SK-N-SH treated with all-trans-retinoic acid at 6 μM for 48 hours (cell line): ENCODE measurements around the gene GPR45.

Source experiments
- ATAC-seq: fragments of 200-7000 bp; cut with Tn5 transposase; 3 replicates; pipeline ENCODE4 v1.9.1; 2020; ENCODE audit warnings: mild to moderate bottlenecking, moderate library complexity
- BACH2 ChIP-seq: fragments of 250-450 bp; sonication (Bioruptor Pico); IDR thresholded peaks from 2 replicates; pipeline ENCODE4 v1.9.0; 2021; ENCODE audit warnings: mild to moderate bottlenecking, borderline replicate concordance
- CSDC2 ChIP-seq: fragments of 250-450 bp; sonication (Bioruptor Pico); IDR thresholded peaks from 2 replicates; pipeline ENCODE4 v1.5.0; 2020; ENCODE audit warnings: mild to moderate bottlenecking, moderate library complexity
- ESRRG ChIP-seq: fragments of 250-450 bp; sonication (Bioruptor Pico); IDR thresholded peaks from 2 replicates; pipeline ENCODE4 v1.6.1; 2021; ENCODE audit warnings: mild to moderate bottlenecking
- GLIS3 ChIP-seq: fragments of 250-450 bp; sonication (Bioruptor Pico); IDR thresholded peaks from 2 replicates; pipeline ENCODE4 v1.5.0; 2020; ENCODE audit warnings: mild to moderate bottlenecking, moderate library complexity
- ISL1 ChIP-seq: fragments of 250-450 bp; sonication (Bioruptor Pico); IDR thresholded peaks from 2 replicates; pipeline ENCODE4 v2.1.2; 2022; ENCODE audit warnings: mild to moderate bottlenecking, moderate library complexity
- OSR1 ChIP-seq: fragments of 250-450 bp; sonication (Bioruptor Pico); IDR thresholded peaks from 2 replicates; pipeline ENCODE4 v1.8.0; 2022; ENCODE audit warnings: moderate library complexity, mild to moderate bottlenecking, inconsistent platforms
- PPARA ChIP-seq: fragments of 250-450 bp; sonication (Bioruptor Pico); IDR thresholded peaks from 2 replicates; pipeline ENCODE4 v1.5.0; 2020; ENCODE audit warnings: mild to moderate bottlenecking, borderline replicate concordance
- RARB ChIP-seq: fragments of 250-450 bp; sonication (Bioruptor Pico); IDR thresholded peaks from 2 replicates; pipeline ENCODE4 v1.8.0; 2021; ENCODE audit warnings: mild to moderate bottlenecking, moderate library complexity
- SNAI2 ChIP-seq: fragments of 250-450 bp; sonication (Bioruptor Pico); IDR thresholded peaks from 2 replicates; pipeline ENCODE4 v1.5.0; 2020; ENCODE audit warnings: mild to moderate bottlenecking, moderate library complexity
- TCF4 ChIP-seq: fragments of 250-450 bp; sonication (Bioruptor Pico); IDR thresholded peaks from 2 replicates; pipeline ENCODE4 v1.8.0; 2021; ENCODE audit warnings: mild to moderate bottlenecking, moderate library complexity, borderline replicate concordance
- TOX ChIP-seq: fragments of 250-450 bp; sonication (Bioruptor Pico); IDR thresholded peaks from 2 replicates; pipeline ENCODE4 v1.8.0; 2021; ENCODE audit warnings: mild to moderate bottlenecking, moderate library complexity, borderline replicate concordance
- TSHZ2 ChIP-seq: fragments of 250-450 bp; sonication (Bioruptor Pico); IDR thresholded peaks from 2 replicates; pipeline ENCODE4 v1.5.0; 2020; ENCODE audit warnings: mild to moderate bottlenecking, moderate library complexity
- ZFP3 ChIP-seq: fragments of 250-450 bp; sonication (Bioruptor Pico); IDR thresholded peaks from 2 replicates; pipeline ENCODE4 v1.5.0; 2020; ENCODE audit warnings: mild to moderate bottlenecking, moderate library complexity
- ZFP30 ChIP-seq: fragments of 450-650 bp; formaldehyde crosslinking; IDR thresholded peaks from 2 replicates; pipeline ENCODE4 v1.5.0; 2022; ENCODE audit warnings: mild to moderate bottlenecking, moderate library complexity
- ZNF565 ChIP-seq: fragments of 450-650 bp; formaldehyde crosslinking; conservative IDR thresholded peaks from 2 replicates; pipeline ENCODE4 v1.5.0; 2020; ENCODE audit warnings: low read depth, mild to moderate bottlenecking, moderate library complexity
- ZNF70 ChIP-seq: fragments of 450-650 bp; formaldehyde crosslinking; IDR thresholded peaks from 2 replicates; pipeline ENCODE4 v1.5.0; 2020; ENCODE audit warnings: mild to moderate bottlenecking, moderate library complexity
- ZNF8 ChIP-seq: fragments of 450-650 bp; formaldehyde crosslinking; IDR thresholded peaks from 2 replicates; pipeline ENCODE4 v1.5.0; 2020; ENCODE audit warnings: mild to moderate bottlenecking, moderate library complexity
- TF ChIP-seq, protein P1 (sequence below): fragments of 250-450 bp; sonication (Bioruptor Pico); IDR thresholded peaks from 2 replicates; pipeline ENCODE4 v1.8.0; 2021; ENCODE audit warnings: low read depth, mild to moderate bottlenecking, moderate library complexity, borderline replicate concordance
- TF ChIP-seq, protein P2 (sequence below): fragments of 250-450 bp; sonication (Bioruptor Pico); IDR thresholded peaks from 2 replicates; pipeline ENCODE4 v1.5.1; 2020; ENCODE audit warnings: low read depth, mild to moderate bottlenecking, moderate library complexity
- TF ChIP-seq, protein P3 (sequence below): fragments of 250-450 bp; sonication (Bioruptor Pico); IDR thresholded peaks from 2 replicates; pipeline ENCODE4 v1.5.1; 2021; ENCODE audit warnings: mild to moderate bottlenecking, moderate library complexity
- TF ChIP-seq, protein P4 (sequence below): fragments of 250-450 bp; sonication (Bioruptor Pico); IDR thresholded peaks from 2 replicates; pipeline ENCODE4 v1.8.0; 2020; ENCODE audit warnings: mild to moderate bottlenecking, moderate library complexity, borderline replicate concordance

GPR45 gene

GRCh38 chr2:105274046-105274445 is 32.5 kb downstream of the GPR45 start:
- TF ChIP-seq, protein P1, sequence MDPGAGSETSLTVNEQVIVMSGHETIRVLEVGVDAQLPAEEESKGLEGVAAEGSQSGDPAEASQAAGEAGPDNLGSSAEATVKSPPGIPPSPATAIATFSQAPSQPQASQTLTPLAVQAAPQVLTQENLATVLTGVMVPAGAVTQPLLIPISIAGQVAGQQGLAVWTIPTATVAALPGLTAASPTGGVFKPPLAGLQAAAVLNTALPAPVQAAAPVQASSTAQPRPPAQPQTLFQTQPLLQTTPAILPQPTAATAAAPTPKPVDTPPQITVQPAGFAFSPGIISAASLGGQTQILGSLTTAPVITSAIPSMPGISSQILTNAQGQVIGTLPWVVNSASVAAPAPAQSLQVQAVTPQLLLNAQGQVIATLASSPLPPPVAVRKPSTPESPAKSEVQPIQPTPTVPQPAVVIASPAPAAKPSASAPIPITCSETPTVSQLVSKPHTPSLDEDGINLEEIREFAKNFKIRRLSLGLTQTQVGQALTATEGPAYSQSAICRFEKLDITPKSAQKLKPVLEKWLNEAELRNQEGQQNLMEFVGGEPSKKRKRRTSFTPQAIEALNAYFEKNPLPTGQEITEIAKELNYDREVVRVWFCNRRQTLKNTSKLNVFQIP = no peak
- TF ChIP-seq ESRRG (CRISPR knock-in tag) (no peak), ISL1 (CRISPR knock-in tag) (no peak), ZFP3 (CRISPR knock-in tag) (no peak), ZFP30 (CRISPR knock-in tag) (no peak), SNAI2 (CRISPR knock-in tag) (no peak), ZNF70 (CRISPR knock-in tag) (no peak), TSHZ2 (CRISPR knock-in tag) (no peak), ZNF565 (no peak), RARB (CRISPR knock-in tag) (no peak), BACH2 (CRISPR knock-in tag) (no peak), ZNF8 (CRISPR knock-in tag) (no peak), TOX (CRISPR knock-in tag) (no peak), OSR1 (no peak), TCF4 (CRISPR knock-in tag) (no peak), PPARA (CRISPR knock-in tag) (no peak), CSDC2 (CRISPR knock-in tag) (no peak)
- TF ChIP-seq, protein P2, sequence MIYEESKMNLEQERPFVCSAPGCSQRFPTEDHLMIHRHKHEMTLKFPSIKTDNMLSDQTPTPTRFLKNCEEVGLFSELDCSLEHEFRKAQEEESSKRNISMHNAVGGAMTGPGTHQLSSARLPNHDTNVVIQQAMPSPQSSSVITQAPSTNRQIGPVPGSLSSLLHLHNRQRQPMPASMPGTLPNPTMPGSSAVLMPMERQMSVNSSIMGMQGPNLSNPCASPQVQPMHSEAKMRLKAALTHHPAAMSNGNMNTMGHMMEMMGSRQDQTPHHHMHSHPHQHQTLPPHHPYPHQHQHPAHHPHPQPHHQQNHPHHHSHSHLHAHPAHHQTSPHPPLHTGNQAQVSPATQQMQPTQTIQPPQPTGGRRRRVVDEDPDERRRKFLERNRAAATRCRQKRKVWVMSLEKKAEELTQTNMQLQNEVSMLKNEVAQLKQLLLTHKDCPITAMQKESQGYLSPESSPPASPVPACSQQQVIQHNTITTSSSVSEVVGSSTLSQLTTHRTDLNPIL (CRISPR knock-in tag) = no peak
- TF ChIP-seq, protein P3, sequence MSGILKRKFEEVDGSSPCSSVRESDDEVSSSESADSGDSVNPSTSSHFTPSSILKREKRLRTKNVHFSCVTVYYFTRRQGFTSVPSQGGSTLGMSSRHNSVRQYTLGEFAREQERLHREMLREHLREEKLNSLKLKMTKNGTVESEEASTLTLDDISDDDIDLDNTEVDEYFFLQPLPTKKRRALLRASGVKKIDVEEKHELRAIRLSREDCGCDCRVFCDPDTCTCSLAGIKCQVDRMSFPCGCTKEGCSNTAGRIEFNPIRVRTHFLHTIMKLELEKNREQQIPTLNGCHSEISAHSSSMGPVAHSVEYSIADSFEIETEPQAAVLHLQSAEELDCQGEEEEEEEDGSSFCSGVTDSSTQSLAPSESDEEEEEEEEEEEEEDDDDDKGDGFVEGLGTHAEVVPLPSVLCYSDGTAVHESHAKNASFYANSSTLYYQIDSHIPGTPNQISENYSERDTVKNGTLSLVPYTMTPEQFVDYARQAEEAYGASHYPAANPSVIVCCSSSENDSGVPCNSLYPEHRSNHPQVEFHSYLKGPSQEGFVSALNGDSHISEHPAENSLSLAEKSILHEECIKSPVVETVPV (CRISPR knock-in tag) = no peak
- TF ChIP-seq, protein P4, sequence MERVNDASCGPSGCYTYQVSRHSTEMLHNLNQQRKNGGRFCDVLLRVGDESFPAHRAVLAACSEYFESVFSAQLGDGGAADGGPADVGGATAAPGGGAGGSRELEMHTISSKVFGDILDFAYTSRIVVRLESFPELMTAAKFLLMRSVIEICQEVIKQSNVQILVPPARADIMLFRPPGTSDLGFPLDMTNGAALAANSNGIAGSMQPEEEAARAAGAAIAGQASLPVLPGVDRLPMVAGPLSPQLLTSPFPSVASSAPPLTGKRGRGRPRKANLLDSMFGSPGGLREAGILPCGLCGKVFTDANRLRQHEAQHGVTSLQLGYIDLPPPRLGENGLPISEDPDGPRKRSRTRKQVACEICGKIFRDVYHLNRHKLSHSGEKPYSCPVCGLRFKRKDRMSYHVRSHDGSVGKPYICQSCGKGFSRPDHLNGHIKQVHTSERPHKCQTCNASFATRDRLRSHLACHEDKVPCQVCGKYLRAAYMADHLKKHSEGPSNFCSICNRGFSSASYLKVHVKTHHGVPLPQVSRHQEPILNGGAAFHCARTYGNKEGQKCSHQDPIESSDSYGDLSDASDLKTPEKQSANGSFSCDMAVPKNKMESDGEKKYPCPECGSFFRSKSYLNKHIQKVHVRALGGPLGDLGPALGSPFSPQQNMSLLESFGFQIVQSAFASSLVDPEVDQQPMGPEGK = no peak
- ATAC-seq = no peak

- no peak for TF ChIP-seq TCF4 (CRISPR knock-in tag)
- TF ChIP-seq, protein P3 (CRISPR knock-in tag) = no peak
- TF ChIP-seq GLIS3 = no peak
- TF ChIP-seq BACH2 (CRISPR knock-in tag) = no peak
- TF ChIP-seq TSHZ2 (CRISPR knock-in tag) = no peak
- no peak for TF ChIP-seq ZNF565
- no peak for TF ChIP-seq ESRRG (CRISPR knock-in tag)
- TF ChIP-seq, protein P2 (CRISPR knock-in tag) = no peak
- no peak for TF ChIP-seq ISL1 (CRISPR knock-in tag)
- TF ChIP-seq ZNF8 (CRISPR knock-in tag) = no peak
- no peak for TF ChIP-seq OSR1
- no peak for TF ChIP-seq ZFP3 (CRISPR knock-in tag)
- TF ChIP-seq ZFP30 (CRISPR knock-in tag) = no peak
- no peak for TF ChIP-seq SNAI2 (CRISPR knock-in tag)
- no peak for TF ChIP-seq TOX (CRISPR knock-in tag)
- no peak for TF ChIP-seq PPARA (CRISPR knock-in tag)
- ATAC-seq = no peak
These were observed 37.1 kb downstream of the GPR45 start for GRCh38 chr2:105278654-105279053.
